OCI-LY7 (cell line): ENCODE data around the gene EYS. TPM values are rescaled to one million over a fixed set of nuclear protein-coding genes. Genes with fewer than 3 reads are reported as not detected.

Experiments used
- BruUV-seq: library from RNA; stranded (reverse); fragments of 400-500 nt; replicated peaks from 2 replicates; lab custom pipeline; 2021; lab: Mats Ljungman, UMichigan
- CTCF ChIA-PET: fragments of 300-600 bp; sonication (Branson Sonifier 250); formaldehyde crosslinking; loops from one replicate; lab custom pipeline; 2022; ENCODE audit warnings: antibody characterized with exemption; ENCODE audit not compliant: unreplicated experiment; lab: Charles Lee
- POLR2A ChIA-PET: fragments of 300-600 bp; sonication (Branson Sonifier 250); formaldehyde crosslinking; loops from one replicate; lab custom pipeline; 2022; ENCODE audit warnings: antibody characterized with exemption; lab: Charles Lee
- DNase-seq: peaks from one replicate; pipeline ENCODE4 v3.0.0-alpha.2; 2015; ENCODE audit warnings: low spot score
- H2AFZ ChIP-seq: fragments of 200-600 bp; sonication (generic), shearing (Covaris generic); 2 replicates; pipeline ENCODE4 v1.6.1; 2014; ENCODE audit warnings: mild to moderate bottlenecking, antibody characterized with exemption, low read length, moderate library complexity
- H3K27ac ChIP-seq: fragments of 200-600 bp; sonication (generic); 2 replicates; pipeline ENCODE4 v1.5.1; 2014; ENCODE audit warnings: mixed run types, low read depth, mild to moderate bottlenecking, moderate library complexity, low read length, inconsistent platforms; ENCODE audit not compliant: poor library complexity, severe bottlenecking
- H3K36me3 ChIP-seq: fragments of 200-600 bp; sonication (generic); 2 replicates; pipeline ENCODE4 v1.6.1; 2014; ENCODE audit warnings: mild to moderate bottlenecking, antibody characterized with exemption, low read length, moderate library complexity, mixed read lengths; ENCODE audit not compliant: insufficient read depth
- H3K4me1 ChIP-seq: fragments of 200-600 bp; sonication (generic); 2 replicates; pipeline ENCODE4 v1.5.1; 2014; ENCODE audit warnings: mild to moderate bottlenecking, low read length; ENCODE audit not compliant: insufficient read depth, poor library complexity, severe bottlenecking
- H3K4me2 ChIP-seq: fragments of 200-600 bp; sonication (generic); 2 replicates; pipeline ENCODE4 v1.6.1; 2014; ENCODE audit warnings: mild to moderate bottlenecking, low read length
- H3K4me3 ChIP-seq: fragments of 200-600 bp; sonication (generic); 2 replicates; pipeline ENCODE4 v1.5.1; 2014; ENCODE audit warnings: mild to moderate bottlenecking, low read depth, low read length; ENCODE audit not compliant: poor library complexity, severe bottlenecking
- H3K79me2 ChIP-seq: fragments of 200-600 bp; sonication (generic); 2 replicates; pipeline ENCODE4 v1.6.1; 2016; ENCODE audit warnings: low read depth, mild to moderate bottlenecking, low read length, moderate library complexity, mixed read lengths; ENCODE audit not compliant: insufficient read depth
- H3K9me2 ChIP-seq: fragments of 200-600 bp; sonication (generic); 2 replicates; pipeline ENCODE4 v1.6.1; 2016; ENCODE audit warnings: mild to moderate bottlenecking, low read length, mixed read lengths; ENCODE audit not compliant: insufficient read depth
- H3K9me3 ChIP-seq: fragments of 200-600 bp; sonication (generic); 2 replicates; pipeline ENCODE4 v1.6.1; 2014; ENCODE audit warnings: mild to moderate bottlenecking, mixed run types, low read length, mixed read lengths
- H4K20me1 ChIP-seq: fragments of 200-600 bp; sonication (generic); 2 replicates; pipeline ENCODE4 v1.6.1; 2014; ENCODE audit warnings: mild to moderate bottlenecking, antibody characterized with exemption, low read length, moderate library complexity, mixed read lengths; ENCODE audit not compliant: insufficient read depth
- CTCF ChIP-seq: fragments of 200-600 bp; sonication (generic); conservative IDR thresholded peaks from 2 replicates; pipeline ENCODE4 v1.5.1; 2014; ENCODE audit warnings: mild to moderate bottlenecking, antibody characterized with exemption, low read length, moderate library complexity, mixed read lengths
- EZH2phosphoT487 ChIP-seq: fragments of 200-600 bp; sonication (generic); IDR thresholded peaks from 2 replicates; pipeline ENCODE4 v1.6.1; 2018; ENCODE audit warnings: low read depth, borderline replicate concordance, mild to moderate bottlenecking, mixed run types, antibody characterized with exemption, low read length, moderate library complexity, mixed read lengths
- intact Hi-C: fragments of 100-400 bp; cut with micrococcal nuclease; formaldehyde crosslinking; loops from one replicate; pipeline ENCODE4 v1.10.0; 2022; ENCODE audit not compliant: unreplicated experiment
- total RNA-seq, 2 experiments: library from RNA; depleted of rRNA in 1 of 2; stranded (reverse); fragments of >200 nt in 1 of 2; shearing (Covaris generic) in 1 of 2; gene quantifications; 2 replicates each; pipeline ENCODE4 v1.2.3, GENCODE V29; 2014 to 2022

Gene EYS
- total RNA-seq, 2 experiments from 2014 or later, result not detected

GRCh38 chr6:64920257-64920656 is 786.8 kb downstream of the EYS start:
- ChIA-PET CTCF (no interaction called here), POLR2A (interaction anchor here (0.6 kb wide), 1 partner anchor 139 kb away, joined by 4 read pairs; no protein-coding TSS in a partner anchor)
- Histone ChIP-seq H2AFZ (no peak overlapping the region), H3K79me2 (no peaks in the 10 kb centered on the region), H3K27ac (no peak overlapping the region), H3K4me3 (no peak overlapping the region), H4K20me1 (no peaks in the 10 kb centered on the region), H3K4me1 (no peaks in the 10 kb centered on the region), H3K9me3 (no peaks in the 10 kb centered on the region), H3K36me3 (no peaks in the 10 kb centered on the region), H3K9me2 (no peaks in the 10 kb centered on the region), H3K4me2 (no peak overlapping the region)
- no TSS peak for BruUV-seq
- intact Hi-C loops, result no loop called here
- no peak for TF ChIP-seq CTCF
- TF ChIP-seq EZH2phosphoT487, result no peak
- no peak for DNase-seq

GRCh38 chr6:64914124-64914523 is 792.9 kb downstream of the EYS start:
- no peak overlapping the region for H3K4me2 ChIP-seq
- no peak for TF ChIP-seq CTCF
- TF ChIP-seq EZH2phosphoT487, result no peak

GRCh38 chr6:64912966-64913365 is 794.1 kb downstream of the EYS start:
- H3K9me3 ChIP-seq, result no peaks in the 10 kb centered on the region
- no peak overlapping the region for H2AFZ ChIP-seq
- H3K27ac ChIP-seq, result no peak overlapping the region
- BruUV-seq, result no TSS peak
- ChIA-PET CTCF (no interaction called here), POLR2A (no interaction called here)
- H3K4me1 ChIP-seq, result no peaks in the 10 kb centered on the region
- H3K4me3 ChIP-seq, result no peak overlapping the region
- DNase-seq, result no peak
- no peak overlapping the region for H3K4me2 ChIP-seq
- TF ChIP-seq EZH2phosphoT487, result no peak
- TF ChIP-seq CTCF, result no peak
- no peaks in the 10 kb centered on the region for H3K36me3 ChIP-seq
- intact Hi-C loops, result no loop called here
- H4K20me1 ChIP-seq, result no peaks in the 10 kb centered on the region
- no peaks in the 10 kb centered on the region for H3K9me2 ChIP-seq
- H3K79me2 ChIP-seq, result no peaks in the 10 kb centered on the region

More at GRCh38 chr6:64914124-64914523, 792.9 kb downstream of the EYS start:
- no peak for DNase-seq
- no peaks in the 10 kb centered on the region for H3K4me1 ChIP-seq
- no peaks in the 10 kb centered on the region for H3K36me3 ChIP-seq
- H3K9me3 ChIP-seq, result no peaks in the 10 kb centered on the region
- intact Hi-C loops, result no loop called here
- no peaks in the 10 kb centered on the region for H4K20me1 ChIP-seq
- no peak overlapping the region for H3K27ac ChIP-seq
- no TSS peak for BruUV-seq
- no peaks in the 10 kb centered on the region for H3K9me2 ChIP-seq
- CTCF ChIA-PET, result no interaction called here
- no peaks in the 10 kb centered on the region for H3K79me2 ChIP-seq
- POLR2A ChIA-PET, result no interaction called here
- no peak overlapping the region for H3K4me3 ChIP-seq
- no peak overlapping the region for H2AFZ ChIP-seq
